NCI-H2196 treated with DMSO at 0.1 percent for 48 hours (cell line): ENCODE measurements around the gene GSTM4.
"Not testable (repeated sequence)": the region's sequence is repeated elsewhere in the genome, so short reads cannot be mapped to it uniquely, and the experiment has no call there.

Experiments used
- DNase-seq: peaks from one replicate; lab custom pipeline; 2025; ENCODE audit not compliant: unreplicated experiment; lab: John Stamatoyannopoulos, UW

The GSTM4 gene

DNA sequence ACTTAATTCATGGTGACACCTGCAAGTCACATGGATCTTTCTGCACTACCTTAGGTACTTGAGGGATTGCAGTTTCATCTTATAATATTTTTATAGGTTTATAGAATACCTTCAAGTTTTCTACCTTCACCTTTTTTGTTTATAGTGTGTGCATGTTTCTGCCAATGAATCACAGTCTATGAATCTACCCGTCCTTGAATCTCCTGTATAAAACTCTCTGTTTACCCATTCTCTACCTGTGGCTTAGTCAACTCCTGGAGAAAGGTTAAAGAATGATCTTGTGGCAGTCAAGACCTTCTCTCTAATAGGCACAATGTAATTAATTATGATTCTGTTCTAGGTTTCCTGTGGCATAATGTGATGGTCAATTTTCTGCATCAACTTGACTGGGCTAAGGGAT lies 8.8 kb downstream of the GSTM4 start:
- DNase-seq = no peak

DNA sequence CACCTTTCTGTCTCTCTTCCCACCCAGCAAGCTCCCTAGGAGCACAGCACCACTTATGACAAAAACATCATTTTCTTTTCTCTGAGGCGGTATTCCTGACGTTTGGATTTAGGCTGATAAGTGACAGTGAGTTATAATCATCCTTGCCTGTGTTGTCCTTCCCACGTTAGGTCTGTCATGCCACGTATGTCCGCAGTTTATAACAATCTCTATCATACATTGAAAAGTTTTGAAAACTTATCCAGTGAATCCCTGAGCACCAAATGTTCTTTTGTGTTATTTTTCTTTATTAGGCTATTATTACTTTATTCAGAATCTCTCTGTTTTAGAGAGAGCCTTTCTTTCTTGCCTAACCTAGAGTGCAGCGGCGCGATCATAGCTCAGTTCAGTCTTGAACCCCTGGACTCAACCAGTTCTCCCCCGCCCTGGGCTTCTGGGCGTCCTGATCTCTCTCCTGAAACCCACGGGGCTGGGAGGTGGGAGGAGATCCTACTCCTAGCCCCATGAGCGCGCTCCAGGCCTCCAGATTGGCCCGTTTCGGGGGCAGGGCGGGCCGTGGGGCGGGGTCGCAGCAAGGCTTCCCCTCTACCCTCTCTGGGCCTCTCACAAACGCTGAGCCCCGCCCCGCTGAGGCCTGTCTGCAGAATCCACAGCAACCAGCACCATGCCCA lies 11.7 kb downstream of the GSTM4 start, which contains the start of gene GSTM2:
Gene GSTM2 (plus strand): TSS at position 606 of the 671 bp plus-strand sequence. CDS start 59 bp downstream, at position 665.
- DNase-seq = no peak

DNA sequence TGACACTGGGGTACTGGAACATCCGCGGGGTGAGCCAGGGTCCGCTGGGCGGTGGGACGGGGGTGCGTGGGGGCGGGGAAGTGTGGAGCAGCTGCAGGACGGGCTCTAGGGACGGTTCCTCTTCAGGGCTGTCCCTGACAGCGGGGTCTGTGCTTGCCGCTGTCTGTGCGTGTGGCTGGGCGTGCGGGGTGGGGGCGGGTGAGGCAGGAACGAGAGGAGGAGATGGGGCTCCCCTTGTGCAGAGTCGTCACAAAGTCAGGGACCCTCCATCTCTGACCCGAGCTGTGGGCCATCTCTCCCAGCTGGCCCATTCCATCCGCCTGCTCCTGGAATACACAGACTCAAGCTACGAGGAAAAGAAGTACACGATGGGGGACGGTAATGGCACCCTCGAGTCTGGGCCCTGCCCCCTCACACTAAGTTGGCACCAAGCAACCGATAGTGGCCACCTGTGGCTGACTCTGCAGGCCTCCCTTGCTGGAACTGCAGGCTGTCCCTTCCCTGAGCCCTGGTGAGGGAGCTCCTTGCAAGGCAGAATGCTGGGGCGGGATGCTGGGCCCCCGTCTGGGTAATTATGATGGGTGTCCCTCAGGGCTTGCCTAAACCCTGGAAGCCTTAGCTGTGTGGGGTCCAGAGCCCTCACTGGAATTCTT lies 12.3 kb downstream of the GSTM4 start:
- no peak for DNase-seq

DNA sequence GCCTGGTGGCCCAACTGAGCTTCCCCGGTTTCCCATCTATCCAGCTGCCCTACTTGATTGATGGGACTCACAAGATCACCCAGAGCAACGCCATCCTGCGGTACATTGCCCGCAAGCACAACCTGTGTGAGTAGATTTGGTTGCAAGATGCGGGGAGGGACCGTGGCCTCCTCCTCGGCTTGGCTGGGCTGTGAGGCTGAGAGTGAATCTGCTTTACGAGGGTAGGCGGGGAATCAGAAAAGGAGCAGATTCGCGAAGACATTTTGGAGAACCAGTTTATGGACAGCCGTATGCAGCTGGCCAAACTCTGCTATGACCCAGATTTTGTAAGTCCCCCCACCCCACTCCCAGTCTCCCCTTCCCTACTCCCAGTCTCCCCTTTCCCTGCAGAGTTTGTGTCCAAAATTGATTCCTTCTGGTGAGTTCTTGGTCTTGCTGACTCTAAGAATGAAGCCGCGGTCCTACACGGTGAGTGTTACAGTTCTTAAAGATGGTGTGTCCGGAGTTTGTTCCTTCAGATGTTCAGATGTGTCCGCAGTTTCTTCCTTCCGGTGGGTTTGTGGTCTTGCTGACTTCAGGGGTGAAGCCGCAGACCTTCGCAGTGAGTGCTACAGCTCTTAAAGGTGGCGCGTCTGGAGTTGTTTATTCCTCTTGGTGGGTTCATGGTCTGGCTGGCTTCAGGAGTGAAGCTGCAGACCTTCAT lies 13.5 kb downstream of the GSTM4 start:
- no peak for DNase-seq

DNA sequence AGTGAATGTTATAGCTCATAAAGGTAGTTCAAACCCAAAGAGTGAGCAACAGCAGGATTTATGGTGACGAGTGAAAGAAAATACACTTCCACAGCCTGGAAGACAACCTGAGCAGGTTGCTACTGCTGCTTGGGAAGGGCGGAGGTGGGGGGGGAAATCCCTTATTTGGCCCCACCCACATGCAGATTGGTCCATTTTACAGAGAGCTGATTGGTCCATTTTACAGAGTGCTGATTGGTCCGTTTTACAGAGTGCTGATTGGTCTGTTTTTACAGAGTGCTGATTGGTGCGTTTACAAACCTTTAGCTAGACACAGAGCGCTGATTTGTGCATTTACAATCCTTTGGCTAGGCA lies 14.0 kb downstream of the GSTM4 start:
- DNase-seq = not testable (repeated sequence)

DNA sequence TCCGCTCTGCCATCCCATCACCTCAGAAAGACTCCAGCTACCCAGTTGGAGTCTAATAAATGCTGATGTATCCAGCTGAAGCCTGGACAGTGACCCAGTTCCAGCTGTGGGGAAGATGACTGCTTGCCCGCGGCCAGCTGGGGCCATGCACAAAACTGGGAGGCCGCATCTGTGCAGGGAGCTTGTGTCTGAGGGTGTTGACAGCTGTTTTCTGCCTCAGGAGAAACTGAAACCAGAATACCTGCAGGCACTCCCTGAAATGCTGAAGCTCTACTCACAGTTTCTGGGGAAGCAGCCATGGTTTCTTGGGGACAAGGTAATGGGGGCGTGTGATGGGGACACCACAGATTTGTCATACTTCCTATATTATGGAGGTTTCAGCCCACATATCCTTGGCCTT lies 15.2 kb downstream of the GSTM4 start:
- no peak for DNase-seq

DNA sequence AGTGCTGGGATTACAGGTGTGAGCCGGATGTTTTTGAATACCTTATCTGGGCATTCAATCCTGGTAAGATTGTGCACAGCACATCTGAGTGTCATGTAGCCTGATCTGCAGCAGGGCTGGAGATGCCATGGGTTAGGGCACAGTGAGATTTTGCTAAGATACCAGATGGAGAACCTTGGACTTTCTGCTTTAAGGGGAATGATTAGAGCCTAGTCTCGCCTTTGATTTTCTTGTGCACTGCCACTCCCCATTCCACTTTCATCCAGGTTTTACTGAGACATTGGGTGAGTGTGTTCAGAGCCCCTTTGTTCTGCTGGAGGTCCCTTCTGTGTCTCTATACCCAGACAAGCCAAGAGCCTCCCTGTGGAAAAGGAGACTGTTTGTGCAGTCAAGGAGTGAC lies 18.0 kb downstream of the GSTM4 start:
- DNase-seq = not testable (repeated sequence)

DNA sequence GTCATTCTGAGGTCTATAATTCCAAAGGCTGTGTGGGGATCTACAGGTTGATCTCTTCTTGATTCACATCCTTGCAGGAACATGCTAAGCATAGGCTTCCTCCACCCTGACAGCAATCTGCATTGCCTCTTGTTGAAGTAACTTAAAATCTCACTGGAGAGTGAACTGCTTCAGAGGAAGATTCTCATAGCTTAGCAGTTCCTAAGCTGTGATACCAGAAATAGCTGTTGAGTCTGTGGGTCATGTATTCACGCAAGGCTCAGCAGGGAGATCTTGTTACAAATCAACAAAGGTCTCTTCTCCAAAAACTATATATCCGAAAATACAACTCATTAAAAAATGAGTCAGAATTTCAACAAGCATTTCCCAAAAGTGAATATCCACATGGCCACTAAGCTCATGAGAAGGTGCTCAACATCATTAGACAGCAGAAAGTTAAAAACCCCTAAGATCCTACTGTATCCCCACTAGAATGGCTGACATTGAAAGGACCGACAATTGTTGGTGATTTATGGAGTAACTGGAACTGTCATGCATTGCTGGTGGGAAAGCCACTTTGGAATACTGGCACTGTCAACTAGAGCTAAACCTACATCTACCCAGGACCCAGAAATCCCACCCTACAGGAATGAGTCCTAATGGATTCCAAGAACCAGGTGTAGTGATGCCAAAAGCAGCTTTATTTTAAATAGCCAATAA lies 20.9 kb downstream of the GSTM4 start:
- DNase-seq = not testable (repeated sequence)

DNA sequence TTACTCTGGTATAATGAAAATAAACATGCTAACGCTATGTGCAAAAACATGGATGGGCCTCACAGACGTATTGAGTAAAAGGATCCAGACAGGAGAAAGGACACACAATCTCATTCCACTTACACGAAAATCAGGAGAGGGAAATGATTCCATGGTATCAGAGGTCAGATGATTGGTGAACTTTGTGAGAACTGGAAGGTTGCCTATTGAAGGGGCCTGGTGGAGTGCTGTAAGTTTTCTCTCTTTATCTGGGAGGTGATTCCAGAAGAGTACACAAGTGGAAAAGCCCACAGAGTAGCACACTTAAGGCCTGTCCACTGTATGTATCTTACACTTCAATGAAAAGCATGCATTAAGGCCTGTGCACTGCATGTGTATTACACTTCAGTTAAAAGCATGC lies 21.6 kb downstream of the GSTM4 start:
- no peak for DNase-seq

DNA sequence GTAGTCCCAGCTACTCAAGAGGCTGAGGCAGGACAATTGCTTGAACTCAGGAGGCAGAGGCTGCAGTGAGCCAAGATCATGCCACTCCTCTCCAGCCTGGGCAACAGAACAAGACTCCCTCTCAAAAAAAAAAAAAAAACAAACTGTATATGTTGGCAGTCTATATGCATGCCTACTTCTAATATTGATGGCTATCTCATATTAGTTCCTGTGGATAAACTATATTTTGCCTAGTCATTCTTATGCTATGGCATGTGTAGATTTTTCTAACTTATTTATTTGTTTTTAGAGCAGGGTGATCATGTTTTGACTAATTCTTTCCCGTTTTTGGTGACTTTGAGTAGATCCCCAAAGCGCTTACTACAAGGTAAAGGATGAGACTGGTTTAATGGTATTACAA lies 22.7 kb downstream of the GSTM4 start:
- not testable (repeated sequence) for DNase-seq

DNA sequence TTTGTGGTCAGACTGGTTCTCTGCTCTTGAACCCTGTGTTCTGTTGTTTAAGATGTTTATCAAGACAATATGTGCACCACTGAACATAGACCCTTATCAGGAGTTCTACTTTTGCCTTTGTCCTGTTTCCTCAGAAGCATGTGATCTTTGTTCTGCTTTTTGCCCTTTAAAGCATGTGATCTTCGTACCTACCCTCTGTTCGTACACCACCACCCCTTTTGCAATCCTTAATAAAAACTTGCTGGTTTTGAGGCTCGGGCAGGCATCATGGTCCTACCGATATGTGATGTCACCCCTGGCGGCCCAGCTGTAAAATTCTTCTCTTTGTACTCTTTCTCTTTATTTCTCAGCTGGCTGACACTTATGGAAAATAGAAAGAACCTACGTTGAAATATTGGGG lies 28.9 kb downstream of the GSTM4 start:
- not testable (repeated sequence) for DNase-seq

DNA sequence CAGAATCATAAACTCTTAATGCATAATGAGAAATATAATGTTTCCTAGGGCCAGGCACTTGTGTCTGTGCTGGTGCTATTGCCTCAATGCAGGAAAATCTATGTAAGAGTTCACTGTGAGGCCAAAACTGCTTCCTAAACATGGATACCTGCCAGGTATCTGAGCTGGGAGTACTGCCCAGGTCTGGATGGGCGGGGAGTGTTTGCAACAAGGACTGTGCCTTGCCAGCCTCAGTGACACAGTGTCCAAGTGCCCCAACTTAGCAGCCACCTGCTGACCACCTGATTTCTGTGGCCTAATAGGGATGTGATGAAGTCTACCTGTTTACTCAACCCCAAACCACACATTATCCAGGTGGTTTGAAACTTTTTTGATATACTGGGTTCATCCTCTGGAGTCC lies 29.5 kb downstream of the GSTM4 start:
- DNase-seq = not testable (repeated sequence)

DNA sequence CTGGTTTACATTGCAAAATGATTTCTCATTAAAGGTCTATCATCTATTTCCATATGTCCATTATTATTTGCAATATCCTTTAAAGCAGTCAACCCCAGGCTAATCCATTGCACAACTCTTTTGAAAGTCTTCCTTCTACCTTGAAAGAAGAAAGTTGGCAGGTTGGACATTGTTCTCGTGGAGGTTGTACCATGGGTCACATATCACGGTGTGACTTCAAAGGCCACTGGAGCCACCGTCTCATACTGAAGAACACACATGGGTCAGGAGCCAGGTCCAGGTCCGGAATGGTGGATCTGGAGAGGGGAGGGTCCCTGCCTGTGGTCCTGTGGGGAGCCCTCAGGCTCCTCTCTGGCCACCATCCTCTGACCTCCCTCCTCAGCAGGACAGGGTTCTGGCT lies 30.0 kb downstream of the GSTM4 start:
- DNase-seq = not testable (repeated sequence)

DNA sequence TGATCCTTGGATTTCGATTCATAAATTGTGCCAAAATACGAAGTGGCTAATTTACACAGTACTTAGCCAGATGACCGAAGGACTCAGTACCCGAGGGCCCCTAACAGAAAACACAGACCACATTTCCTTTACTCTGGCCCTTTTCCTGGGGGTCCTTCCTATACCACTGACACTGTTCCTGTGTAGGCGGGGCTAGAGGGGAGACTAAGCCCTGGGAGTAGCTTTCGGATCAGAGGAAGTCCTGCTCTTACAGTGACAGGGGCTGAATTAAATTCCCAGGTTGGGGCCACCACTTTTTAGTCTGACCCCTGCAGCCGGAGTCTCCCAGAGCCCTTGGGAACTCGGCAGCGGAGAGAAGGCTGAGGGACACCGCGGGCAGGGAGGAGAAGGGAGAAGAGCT lies 31.2 kb downstream of the GSTM4 start:
- DNase-seq = not testable (repeated sequence)

DNA sequence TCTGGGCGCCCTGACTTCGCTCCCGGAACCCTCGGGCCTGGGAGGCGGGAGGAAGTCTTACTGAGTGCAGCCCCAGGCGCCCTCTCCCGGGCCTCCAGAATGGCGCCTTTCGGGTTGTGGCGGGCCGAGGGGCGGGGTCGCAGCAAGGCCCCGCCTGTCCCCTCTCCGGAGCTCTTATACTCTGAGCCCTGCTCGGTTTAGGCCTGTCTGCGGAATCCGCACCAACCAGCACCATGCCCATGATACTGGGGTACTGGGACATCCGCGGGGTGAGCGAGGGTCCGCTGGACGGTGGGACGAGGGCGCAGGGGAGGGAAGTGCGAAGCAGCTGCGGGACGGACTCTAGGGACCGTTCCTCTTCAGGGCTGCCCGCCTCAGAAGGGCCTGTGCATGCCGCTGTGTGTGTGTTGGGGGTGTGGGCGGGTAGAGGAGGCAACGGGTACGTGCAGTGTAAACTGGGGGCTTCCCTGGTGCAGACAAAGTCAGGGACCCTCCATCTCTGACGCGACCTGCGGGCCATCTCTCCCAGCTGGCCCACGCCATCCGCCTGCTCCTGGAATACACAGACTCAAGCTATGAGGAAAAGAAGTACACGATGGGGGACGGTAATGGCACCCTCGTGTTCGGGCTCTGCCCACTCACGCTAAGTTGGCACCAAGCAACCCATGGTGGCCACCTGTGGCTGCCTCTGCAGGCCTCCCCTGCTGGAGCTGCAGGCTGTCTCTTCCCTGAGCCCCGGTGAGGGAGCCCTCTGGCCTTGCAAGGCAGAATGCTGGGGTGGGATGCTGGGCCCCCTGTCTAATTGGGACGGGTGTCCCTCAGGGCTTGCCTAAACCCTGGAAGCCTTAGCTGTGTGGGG lies 32.0 kb downstream of the GSTM4 start, which contains the start of gene GSTM1:
Gene GSTM1 (plus strand): TSS at position 177 of the 859 bp plus-strand sequence. CDS start 57 bp downstream, at position 234.
- DNase-seq = no peak

DNA sequence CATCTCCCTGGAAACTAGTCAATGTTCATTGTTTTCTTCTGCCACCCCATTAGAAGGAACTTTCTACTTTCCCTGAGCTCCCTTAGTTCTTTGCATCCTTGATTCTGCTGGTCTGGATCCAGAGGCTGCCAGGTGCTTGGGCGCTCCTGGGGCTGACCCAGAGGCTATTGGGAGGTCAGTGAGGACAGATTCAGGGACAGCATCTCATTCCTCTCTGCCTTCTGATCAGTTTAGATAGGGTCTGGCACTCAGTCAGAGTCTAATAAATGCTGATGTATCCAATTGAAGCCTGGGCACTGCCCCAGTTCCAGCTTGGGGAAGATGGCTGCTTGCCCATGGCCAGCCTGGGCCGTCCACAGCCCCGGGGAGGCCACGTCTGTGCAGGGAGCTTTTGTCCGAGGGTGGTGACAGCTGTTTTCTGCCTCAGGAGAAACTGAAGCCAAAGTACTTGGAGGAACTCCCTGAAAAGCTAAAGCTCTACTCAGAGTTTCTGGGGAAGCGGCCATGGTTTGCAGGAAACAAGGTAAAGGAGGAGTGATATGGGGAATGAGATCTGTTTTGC lies 34.0 kb downstream of the GSTM4 start:
- DNase-seq = no peak

DNA sequence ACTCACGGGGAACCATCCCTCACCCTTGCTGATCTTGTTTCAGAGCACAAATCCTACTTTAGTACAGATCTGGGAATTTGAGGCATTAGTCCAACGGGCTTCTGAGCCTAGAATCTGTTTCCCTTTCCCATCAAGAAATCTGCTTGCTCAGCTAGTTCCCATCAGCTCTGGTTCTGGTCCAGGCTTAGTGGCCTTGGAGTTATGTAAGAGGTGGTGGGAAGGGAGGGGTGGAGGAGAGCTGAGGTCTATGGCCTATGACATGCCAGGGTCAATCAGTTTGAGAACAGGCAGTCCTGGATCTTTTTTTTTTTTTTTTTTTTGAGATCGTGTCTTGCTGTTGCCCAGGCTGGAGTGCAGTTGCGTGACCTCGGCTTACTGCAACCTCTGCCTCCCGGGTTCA lies 35.9 kb downstream of the GSTM4 start:
- DNase-seq = no peak

DNA sequence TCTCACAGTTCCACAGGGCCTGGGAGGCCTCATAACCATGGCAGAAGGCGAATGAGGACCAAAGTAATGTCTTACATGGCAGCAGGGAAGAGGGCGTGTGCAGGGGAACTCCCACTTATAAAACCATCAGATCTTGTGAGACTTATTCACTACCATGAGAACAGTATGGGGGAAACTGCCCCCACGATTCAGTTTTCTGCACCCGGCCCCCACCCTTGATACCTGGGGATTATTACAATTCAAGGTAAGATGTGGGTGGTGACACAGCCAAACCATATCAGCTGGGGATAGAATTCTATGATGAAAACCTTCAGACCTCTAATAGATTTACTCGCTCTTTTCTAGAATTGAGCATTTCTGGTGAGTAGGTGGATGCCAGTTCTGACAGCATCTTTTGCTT lies 38.5 kb downstream of the GSTM4 start:
- DNase-seq = not testable (repeated sequence)

DNA sequence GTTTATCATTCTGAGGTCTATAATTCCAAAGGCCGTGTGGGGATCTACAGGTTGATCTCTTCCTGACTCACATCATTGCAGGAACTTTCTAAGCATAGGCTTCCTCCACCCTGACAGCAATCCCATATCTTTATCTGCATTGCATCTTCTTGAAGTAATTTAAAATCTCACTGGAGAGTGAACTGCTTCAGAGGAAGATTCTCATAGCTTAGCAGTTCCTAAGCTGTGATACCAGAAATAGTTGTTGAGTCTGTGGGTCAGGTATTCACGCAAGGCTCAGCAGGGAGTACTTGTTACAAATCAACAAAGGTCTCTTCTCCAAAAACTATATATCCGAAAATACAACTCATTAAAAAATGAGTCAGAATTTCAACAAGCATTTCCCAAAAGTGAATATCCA lies 39.2 kb downstream of the GSTM4 start:
- not testable (repeated sequence) for DNase-seq

DNA sequence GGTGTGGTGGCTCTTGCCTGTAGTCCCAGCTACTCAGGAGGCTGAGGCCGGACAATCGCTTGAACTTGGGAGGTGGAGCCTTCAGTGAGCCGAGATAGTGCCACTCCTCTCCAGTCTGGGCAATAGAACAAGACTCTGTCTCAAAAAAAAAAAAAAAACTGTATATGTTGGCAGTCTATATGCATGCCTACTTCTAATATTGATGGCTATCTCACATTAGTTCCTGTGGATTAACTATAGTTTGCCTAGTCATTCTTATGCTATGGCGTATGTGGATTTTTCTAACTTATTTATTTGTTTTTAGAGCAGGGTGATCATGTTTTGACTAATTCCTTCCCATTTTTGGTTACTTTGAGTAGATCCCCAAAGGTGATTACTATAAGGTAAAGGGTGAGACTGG lies 41.2 kb downstream of the GSTM4 start:
- DNase-seq = no peak
